GM12891 (cell line): ENCODE results near the gene KCTD16.

Source experiments
- DNase-seq: peaks from one replicate; pipeline ENCODE4 v3.0.0; 2011; ENCODE audit warnings: low spot score; ENCODE audit not compliant: insufficient read length
- FAIRE-seq: peaks from 2 replicates; lab custom pipeline; 2011; peaks lifted over from hg19 to GRCh38; lab: Jason Lieb, UNC
- PAX5 ChIP-seq: IDR thresholded peaks from 2 replicates; pipeline ENCODE4 v1.6.1; 2011; ENCODE audit warnings: low read length, moderate library complexity, mild to moderate bottlenecking; ENCODE audit not compliant: insufficient read depth, severe bottlenecking
- POLR2A ChIP-seq: IDR thresholded peaks from 2 replicates; pipeline ENCODE4 v1.6.1; 2011; ENCODE audit warnings: low read depth, low read length, control low read depth
- POLR2AphosphoS5 ChIP-seq: IDR thresholded peaks from 2 replicates; pipeline ENCODE4 v1.6.1; 2011; ENCODE audit warnings: low read depth, low read length, control low read depth
- POU2F2 ChIP-seq: IDR thresholded peaks from 2 replicates; pipeline ENCODE4 v1.6.1; 2011; ENCODE audit warnings: low read depth, mild to moderate bottlenecking, control low read depth, low read length, moderate library complexity
- SPI1 ChIP-seq: IDR thresholded peaks from 2 replicates; pipeline ENCODE4 v1.6.1; 2011; ENCODE audit warnings: low read depth, low read length, control low read depth
- TAF1 ChIP-seq: IDR thresholded peaks from 2 replicates; pipeline ENCODE4 v1.6.1; 2011; ENCODE audit warnings: low read depth, low read length, control low read depth

Gene KCTD16

DNA sequence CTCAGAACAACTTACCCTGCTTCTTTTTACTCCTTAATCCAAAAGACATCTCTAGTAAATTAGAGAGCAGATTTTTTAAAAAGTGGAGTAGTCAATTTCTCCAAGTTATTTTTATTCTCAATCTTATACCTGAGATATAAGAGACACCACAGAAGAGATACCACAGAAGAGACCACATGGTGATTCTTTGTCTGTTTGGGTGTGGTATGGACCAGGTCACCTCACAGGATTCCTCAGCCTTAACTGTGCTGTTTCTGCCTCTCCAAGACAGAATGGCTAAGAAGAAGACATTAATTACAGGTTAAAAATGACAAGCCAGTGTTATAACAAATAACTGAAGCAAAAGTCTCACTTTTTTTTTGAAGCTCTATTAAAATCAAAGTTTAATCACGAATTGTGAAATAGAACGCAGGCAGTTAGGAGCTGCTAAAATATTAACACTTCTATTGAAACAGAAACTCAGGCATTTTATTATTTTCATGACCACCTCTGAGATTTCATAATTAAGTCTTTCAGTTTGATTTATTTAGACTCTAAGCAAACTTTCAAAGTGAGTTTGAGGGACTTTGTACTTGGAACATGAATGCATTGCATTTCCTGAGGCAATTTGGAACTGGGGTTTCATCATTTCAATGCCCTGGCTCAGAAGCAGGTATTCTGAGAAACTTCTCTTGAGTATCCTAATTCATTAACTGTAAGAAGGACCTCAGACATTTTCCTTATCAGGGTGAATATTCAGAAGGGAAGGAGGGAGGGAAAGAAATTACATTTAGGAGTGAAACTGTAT lies 280.7 kb downstream of the KCTD16 start:
- DNase-seq (no peak), FAIRE-seq (no peak)
- TF ChIP-seq SPI1 (no peak), PAX5 (no peak), POU2F2 (no peak), TAF1 (no peak), POLR2AphosphoS5 (no peak), POLR2A (no peak)

DNA sequence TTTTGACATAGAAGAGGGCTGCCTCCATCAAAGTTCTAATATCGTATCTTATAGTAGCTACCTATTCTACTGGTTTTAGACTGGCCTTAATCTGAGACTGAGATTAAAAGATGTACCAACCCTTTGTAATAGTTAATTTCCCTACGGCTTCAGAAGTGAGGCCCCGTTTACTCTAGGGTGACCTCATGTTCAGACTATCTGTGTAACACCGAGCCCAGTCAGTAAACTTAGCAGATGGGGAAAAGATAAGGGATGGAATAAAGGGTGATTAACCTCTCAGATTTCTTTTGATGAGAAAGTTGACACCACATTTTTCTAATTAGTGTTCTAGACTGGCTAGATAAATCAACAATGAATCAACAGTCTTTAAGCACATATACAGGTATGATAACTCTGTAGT lies 283.1 kb downstream of the KCTD16 start:
- DNase-seq, result no peak
- FAIRE-seq, result no peak
- no peak for TF ChIP-seq POU2F2
- no peak for TF ChIP-seq POLR2AphosphoS5
- TF ChIP-seq PAX5, result no peak
- no peak for TF ChIP-seq SPI1
- no peak for TF ChIP-seq TAF1
- no peak for TF ChIP-seq POLR2A

DNA sequence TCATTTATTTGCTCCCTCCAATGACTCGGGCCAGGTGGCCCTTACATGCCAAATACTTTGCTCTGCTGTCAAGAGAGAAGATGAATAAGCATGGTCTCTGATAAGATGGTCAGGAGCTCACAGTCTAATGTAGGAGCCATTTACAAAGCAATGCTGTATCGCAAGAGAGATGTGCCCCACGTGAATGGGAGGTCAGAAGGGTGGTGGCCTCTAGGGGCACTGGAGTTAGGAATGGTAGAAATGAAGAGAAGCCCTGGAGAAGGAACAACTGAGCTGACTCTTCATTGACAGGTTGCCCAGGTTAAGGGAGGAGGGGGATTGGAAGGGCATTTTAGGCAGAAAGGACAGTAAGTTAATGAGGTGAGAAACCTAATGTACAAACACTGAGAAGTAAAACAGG lies 286.5 kb downstream of the KCTD16 start:
- DNase-seq, result no peak
- FAIRE-seq, result no peak
- TF ChIP-seq POLR2A (no peak), POLR2AphosphoS5 (no peak), SPI1 (no peak), POU2F2 (no peak), PAX5 (no peak), TAF1 (no peak)

DNA sequence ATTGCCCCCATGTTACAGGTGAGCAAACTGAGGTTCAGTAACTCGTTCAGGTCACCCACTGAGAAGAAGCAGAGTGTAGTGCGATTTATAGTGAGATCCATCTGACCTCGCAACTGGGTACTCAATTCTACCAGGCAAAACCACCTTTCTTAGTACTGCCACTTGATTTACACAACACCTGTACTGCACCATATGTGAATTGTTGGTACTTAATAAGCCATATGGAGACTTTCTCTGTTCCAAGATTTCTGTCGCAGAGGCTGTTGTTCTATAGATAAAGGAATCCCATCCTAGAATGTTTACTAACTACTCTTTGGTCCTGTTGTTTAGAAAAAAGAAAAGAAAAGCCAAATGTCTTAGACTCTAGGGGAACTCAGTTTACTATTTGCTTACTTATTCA lies 287.5 kb downstream of the KCTD16 start:
- no peak for TF ChIP-seq PAX5
- no peak for TF ChIP-seq POU2F2
- no peak for TF ChIP-seq POLR2A
- no peak for TF ChIP-seq SPI1
- TF ChIP-seq TAF1, result no peak
- no peak for TF ChIP-seq POLR2AphosphoS5
- FAIRE-seq, result no peak
- DNase-seq, result no peak

DNA sequence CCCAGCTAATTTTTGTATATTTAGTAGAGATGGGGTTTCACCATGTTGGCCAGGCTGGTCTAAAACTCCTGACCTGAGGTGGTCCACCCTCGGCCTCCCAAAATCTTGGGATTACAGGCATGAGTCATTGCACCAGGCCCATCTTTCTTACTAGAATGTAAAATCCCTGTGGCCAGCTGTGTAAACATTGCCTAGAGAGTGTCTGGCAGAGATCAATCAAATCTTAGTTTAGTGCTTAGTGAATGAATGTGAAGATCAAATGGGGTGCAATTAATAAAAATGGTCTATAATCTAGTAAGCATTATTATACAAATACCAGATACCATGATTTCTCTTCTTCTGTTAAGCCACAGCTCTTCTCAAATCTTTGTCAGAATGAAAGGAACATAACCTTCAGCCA lies 289.9 kb downstream of the KCTD16 start:
- TF ChIP-seq PAX5 (no peak), SPI1 (no peak), POLR2A (no peak), TAF1 (no peak), POLR2AphosphoS5 (no peak), POU2F2 (no peak)
- FAIRE-seq, result no peak
- no peak for DNase-seq

DNA sequence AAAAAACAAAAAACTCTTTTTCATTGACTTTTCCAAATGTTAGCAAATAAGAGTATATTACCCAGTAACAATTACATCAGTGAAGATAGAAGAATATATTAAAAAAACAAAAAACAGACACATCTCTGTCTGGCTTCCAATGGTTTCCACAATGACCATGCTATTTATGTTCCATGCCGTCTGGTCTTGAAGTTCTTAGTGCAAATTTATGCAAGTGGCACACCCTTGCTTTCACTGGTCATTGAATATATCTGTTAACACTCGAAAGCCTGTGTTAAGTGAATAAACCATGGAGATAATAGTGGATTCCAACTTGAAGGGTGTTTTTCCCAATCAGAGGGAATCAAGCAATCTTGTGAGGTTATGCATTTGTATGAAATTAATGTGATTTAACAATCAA lies 291.9 kb downstream of the KCTD16 start:
- FAIRE-seq, result no peak

DNA sequence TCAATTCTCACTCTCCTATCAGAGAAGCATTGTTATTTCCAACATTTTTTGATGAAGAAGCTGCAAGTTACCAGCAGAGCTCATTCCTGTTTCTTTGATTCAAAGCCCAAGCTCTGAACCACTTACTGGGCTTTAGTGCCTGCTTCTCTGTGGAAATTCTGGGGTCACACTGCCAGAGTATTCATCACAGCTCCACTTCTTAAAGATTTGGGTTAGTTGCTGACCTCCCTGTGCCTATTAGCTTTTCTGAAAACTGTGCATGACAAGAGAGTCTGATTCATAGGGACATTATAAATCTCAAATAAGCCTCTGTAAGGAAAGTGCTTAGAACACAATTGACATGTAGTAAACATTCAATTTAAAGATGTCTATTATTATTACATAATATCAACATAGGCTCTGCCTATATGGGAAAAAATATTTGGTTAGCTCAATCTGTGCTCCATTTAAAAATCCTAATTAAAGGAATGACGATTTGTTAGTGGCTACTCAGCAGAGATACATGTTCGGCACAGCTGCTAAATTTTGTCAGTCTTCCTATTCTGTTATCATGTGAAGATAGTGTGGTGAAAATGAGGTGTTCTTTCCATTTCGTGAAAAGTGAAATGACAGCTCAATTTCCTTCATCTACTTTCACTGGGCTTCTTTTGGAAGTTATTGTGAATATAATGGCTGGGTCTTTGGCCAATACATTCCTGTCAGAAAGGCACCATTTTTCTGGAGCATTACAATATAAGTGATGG lies 293.0 kb downstream of the KCTD16 start:
- TF ChIP-seq POU2F2 (no peak), SPI1 (no peak), TAF1 (no peak), POLR2A (no peak), PAX5 (no peak), POLR2AphosphoS5 (no peak)
- no peak for DNase-seq
- no peak for FAIRE-seq

More for the DNA sequence above, 291.9 kb downstream of the KCTD16 start:
- TF ChIP-seq POLR2A (no peak), TAF1 (no peak), SPI1 (no peak), POLR2AphosphoS5 (no peak), PAX5 (no peak), POU2F2 (no peak)
- no peak for DNase-seq

DNA sequence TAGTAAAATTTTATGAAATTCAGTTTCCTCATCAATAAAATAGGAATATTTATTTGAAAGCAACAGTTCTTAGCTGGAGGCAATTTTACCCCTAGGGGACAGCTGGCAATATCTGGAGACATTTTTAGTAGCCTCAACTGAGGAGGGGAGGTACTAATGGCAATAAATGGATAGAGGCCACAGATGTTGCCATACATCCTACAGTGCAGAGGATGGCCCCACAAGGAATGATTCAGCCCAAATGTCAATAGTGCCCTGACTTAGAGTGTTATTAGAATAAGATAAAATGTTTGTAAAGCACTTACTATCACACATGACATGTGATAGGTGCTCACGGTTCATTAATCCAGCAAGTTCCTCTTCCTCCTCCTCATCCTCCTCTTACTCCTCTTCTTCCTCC lies 293.6 kb downstream of the KCTD16 start:
- DNase-seq, result no peak
- TF ChIP-seq POLR2A (no peak), TAF1 (no peak), SPI1 (no peak), POU2F2 (no peak), PAX5 (no peak), POLR2AphosphoS5 (no peak)
- FAIRE-seq, result no peak

DNA sequence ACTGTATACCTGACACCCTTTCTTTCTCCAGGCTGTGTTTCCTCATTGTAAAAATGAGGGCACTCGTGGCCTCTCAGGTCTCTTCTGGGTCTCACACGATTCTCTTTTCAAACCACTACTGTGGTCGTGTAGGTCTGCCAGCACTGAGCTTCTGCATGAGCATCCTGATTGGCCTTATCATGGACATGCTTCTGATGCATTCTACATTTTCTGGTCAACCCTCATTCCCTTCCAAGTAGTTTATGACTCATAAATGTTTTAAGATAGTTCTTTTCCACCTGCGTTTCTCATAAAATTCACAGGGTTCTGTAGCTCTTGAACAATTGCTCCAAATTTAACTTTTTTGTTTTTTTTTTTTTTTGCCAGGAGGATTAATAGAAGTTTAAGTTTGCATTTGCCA lies 294.8 kb downstream of the KCTD16 start:
- FAIRE-seq, result no peak
- no peak for DNase-seq
- no peak for TF ChIP-seq POU2F2
- TF ChIP-seq POLR2AphosphoS5, result no peak
- TF ChIP-seq SPI1, result no peak
- no peak for TF ChIP-seq PAX5
- no peak for TF ChIP-seq TAF1
- no peak for TF ChIP-seq POLR2A
